Effector CD4-positive, alpha-beta T cell (primary cell): ENCODE measurements around the gene FNDC8.
"Not testable (repeated sequence)": the region's sequence is repeated elsewhere in the genome, so short reads cannot be mapped to it uniquely, and the experiment has no call there.

Experiments used
- DNase-seq: peaks from one replicate; pipeline ENCODE4 v3.0.0-alpha.2; 2020

FNDC8 gene

DNA sequence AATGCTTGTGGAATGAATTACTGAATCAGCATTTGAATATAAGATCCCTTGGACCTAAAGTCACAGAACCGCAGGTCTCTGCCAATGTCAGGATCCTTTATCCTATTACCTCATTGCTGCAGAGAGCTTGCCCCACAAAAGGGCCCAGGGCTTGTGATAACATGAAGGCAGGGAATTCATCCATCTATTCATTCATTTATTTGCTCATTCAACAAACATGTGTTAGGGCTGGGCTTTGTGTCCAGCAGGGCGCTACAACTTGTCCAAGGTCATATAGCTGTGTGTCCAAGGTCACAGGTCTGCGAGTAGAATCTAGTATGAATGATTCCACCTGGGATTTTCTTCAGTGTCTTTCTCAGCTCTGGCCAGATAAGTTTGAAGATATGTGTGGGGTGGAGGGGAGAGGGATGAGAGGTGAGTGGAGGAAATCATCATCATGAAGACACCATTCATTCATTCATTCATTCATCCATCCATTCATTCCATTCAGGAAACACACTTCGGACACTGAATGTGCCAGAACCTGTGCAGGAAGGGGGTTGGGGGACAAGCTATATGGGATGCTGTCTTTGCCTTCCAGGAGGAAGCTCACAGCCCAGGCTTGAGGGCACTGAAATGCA, 24.9 kb downstream of the FNDC8 start:
- no peak for DNase-seq

- no peak for DNase-seq
Observed at GRCh38 chr17:35147375-35147905, 26.0 kb downstream of the FNDC8 start, which contains the start of gene UNC45B. UNC45B (plus strand) TSS chr17:35147817; CDS start chr17:35148264, 447 bp downstream.

- no peak for DNase-seq
Observed at GRCh38 chr17:35148144-35148543, 26.7 kb downstream of the FNDC8 start.

GRCh38 chr17:35149941-35150340, 28.5 kb downstream of the FNDC8 start:
- DNase-seq = no peak

DNA sequence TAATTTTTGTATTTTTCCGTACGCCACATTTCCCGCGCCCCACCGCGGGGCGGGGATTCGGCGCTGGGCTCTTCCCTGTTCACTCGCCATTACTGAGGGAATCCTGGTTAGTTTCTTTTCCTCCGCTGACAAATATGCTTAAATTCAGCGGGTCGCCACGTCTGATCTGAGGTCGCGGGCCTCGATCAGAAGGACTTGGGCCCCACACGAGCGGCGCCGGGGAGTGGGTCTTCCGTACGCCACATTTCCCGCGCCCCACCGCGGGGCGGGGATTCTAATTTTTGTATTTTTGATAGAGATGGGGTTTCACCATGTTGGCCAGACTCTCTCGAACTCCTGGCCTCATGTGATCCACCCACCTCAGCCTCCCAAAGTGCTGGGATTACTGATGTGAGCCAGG, 29.7 kb downstream of the FNDC8 start:
- DNase-seq = not testable (repeated sequence)

DNA sequence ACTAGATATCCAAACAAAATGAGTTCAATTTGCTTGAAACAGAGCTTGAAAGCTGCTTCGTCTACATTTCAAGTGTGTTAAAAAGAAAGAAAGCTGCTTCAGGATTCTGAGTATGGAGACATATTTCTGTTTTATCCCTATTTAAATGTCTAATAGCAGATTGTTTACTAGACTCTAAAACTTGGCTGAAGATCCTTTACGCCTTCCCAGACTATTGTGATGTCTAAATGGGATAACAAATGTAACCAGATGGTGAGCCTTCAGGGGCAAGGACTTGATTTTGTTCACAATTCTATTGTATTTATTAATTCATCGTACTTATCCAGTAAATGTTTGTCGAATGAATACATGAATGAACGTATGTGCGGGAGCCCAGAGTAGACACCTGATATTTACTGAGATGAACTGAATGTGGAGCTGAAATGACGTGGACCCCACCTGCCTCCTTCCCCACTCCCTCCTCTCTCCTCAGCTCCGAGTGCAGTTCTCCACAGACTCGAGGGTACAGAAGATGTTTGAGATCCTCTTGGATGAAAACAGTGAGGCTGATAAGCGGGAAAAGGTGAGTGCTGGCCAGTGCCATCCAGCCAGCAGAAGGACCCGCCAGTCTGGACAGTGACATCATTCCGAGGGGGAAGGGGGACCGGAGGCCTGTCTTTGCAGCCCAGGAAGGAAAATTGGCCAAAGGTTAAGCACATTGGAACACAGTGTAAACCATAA, 31.2 kb downstream of the FNDC8 start:
- DNase-seq = no peak

DNA sequence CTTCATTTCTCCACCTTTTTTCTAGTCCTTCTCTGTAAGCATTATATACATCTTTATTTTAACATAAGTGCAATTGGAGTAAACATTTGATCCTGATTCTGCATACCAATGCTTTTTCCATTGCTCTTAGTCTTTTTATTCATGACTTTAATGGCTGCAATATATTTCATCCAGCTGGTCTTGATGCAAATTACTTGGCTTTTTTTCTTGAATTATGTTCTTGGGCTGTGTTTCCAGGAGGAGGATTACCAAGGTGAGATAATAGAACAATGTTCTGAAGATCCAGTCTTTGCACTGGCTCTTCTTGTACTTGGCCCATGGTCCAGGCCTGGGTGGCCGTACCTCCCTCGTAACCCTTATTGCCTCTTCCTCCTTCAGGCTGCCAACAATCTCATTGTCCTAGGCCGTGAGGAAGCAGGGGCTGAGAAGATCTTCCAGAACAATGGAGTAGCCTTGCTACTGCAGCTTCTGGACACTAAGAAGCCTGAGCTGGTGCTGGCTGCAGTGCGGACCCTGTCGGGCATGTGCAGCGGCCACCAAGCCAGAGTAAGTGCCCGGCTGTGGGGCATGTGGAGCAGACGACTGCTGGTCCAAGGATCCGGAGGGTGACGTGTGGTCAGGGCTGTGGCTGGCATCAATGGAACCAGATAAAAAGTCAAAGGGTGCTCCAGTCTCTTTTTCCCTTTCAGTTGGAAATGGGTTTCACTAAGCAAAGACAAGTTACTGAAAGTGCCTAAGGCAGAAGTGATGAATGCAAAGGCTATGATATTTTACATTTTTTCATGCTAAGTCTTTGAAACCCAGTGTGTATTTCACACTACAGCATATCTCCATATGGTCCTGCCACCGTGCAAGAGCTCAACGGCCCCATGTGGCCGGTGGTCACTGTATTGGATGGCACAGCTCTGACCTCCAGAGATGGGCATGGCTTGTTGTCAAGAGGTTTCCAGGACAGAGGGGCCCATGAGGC, 33.1 kb downstream of the FNDC8 start:
- no peak for DNase-seq

DNA sequence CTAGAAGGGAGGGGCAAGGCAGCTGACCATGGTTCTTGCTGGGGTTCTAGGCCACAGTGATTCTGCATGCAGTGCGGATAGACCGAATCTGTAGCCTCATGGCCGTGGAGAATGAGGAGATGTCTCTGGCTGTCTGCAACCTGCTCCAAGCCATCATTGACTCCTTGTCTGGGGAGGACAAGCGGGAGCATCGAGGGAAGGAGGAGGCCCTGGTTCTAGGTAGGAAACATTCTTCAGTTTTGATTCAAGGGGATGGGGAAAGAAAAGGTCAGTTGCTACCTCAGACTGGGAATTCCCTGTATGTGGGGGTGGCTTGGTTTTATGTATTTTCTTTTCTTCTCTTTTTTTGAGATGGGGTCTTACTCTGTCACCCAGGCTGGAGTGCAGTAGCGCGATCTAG, 33.8 kb downstream of the FNDC8 start:
- DNase-seq = no peak

DNA sequence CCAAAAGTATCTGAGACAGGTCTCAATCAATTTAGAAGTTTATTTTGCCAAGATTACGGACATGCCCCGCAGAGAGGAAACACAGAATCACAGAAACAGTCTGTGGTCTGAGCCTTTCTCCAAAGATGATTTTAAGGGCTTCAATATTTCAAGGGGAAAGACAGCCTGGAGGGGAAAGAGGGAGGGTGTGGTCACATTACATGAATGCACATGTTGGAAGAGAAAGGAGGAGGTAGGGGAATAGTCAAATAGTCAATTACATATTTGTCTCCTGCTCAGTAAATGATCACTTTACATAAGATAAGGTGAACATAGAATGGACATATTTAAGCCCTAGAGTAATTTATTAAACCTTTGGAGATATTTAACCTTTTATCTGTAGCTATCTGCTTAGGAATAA, 38.5 kb downstream of the FNDC8 start:
- no peak for DNase-seq

DNA sequence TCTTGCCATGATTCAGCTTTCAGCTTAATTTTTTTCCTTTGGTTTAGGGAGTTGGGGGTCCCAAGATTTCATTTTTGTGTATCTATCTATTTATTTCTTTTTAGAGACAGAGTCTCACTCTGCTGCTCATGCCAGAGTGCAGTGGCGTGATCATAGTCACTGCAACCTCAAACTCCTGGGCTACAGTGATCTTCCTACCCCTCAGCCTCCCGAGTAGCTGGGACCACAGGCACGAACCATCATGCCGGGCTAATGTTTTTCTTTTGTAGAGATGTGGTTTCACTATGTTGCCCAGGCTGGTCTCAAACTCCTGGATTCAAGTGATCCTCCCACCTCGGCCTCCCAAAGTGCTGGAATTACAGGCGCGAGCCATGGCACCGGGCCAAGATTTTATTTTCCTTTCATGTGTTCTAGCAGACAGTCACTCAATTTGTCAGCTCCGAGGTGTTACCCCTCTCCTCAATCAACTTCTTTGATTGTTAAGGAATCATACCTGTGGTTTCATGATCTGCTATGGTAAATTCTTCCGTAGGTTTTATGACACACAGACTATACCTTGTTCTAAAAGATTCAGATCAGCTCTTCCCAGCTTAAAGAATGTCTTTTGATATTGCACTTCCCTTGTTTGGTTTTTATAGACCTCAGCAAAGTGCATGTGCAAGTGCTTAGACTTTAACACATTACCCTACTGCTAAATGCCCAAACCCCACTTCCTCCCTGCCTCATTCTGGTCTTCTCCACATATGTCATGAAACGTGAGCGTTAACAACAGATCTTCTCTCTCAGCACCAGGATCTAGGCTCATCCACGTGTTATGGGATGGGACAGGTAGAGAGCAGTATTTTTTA, 39.2 kb downstream of the FNDC8 start:
- DNase-seq = peak; percentile 33

- no peak for DNase-seq
Observed at GRCh38 chr17:35161281-35161761, 39.9 kb downstream of the FNDC8 start.

DNA sequence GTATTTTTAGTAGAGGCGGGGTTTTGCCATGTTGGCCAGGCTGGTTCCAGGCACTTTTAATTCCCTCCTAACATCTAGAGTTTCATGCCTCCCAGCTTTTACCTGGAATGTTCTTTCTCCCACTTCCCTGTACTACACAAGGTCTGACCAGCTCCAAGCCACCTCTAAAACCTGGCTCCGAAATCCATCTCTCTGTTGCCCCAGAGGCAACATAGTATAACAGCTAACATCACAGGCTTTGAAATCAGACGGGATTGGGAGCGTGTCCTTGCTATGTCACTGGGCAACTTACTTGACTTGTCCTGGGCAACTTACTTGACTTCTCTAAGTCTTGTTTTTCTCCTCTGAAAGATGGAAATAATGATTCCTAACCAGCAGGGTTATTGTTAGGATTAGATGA, 41.3 kb downstream of the FNDC8 start:
- DNase-seq = no peak

DNA sequence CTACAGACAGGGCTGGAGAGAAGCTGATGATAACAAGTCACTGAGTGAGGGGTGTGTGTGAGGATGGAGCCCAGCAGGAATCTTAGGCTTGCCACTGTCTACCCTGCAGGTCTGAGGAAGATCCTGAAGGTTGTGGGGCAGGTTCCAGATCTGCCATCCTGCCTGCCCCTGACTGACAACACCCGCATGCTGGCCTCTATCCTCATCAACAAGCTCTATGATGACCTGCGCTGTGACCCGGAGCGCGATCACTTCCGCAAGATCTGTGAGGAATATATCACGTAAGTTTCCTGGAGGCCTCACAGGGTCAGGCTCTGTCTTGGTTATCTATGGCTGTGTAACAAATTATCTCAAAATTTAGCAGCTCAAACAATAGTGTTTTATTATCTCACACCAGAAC, 42.5 kb downstream of the FNDC8 start:
- no peak for DNase-seq

DNA sequence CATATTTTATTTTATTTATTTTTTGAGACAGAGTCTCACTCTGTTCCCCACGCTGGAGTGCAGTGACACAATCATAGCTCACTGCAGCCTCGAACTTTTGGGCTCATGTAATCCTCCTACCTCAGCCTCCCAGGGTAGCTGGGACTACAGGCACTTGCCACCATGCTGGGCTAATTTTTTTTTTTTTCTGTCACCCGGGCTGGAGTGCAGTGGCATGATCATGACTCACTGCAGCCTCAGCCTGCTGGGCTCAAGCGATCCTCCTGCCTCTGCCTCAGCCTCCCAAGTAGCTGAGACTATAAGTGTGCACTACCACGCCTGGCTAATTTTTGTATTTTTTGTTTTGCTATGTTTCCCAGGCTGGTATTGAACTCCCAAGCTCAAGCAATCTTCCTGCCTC, 43.3 kb downstream of the FNDC8 start:
- no peak for DNase-seq

DNA sequence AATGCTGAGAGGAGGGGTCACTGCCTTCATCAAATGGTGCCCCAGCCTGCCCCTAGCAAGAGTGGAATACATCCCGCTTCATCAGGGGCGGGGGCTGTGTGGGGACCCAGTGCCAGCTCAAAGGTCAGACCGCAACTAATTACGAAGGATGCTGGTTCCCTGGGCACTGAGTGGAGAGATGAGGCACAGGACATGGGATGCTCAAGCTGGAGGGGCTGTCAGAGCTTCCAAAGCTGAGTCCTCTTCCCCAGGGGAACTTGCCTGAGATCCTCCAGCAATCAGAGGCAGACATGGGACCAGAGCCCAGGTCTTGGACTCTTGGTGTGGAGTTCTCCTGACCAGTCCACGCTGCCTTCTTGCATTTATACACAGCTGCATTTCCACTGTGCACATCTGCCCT, 45.1 kb downstream of the FNDC8 start:
- DNase-seq = no peak

DNA sequence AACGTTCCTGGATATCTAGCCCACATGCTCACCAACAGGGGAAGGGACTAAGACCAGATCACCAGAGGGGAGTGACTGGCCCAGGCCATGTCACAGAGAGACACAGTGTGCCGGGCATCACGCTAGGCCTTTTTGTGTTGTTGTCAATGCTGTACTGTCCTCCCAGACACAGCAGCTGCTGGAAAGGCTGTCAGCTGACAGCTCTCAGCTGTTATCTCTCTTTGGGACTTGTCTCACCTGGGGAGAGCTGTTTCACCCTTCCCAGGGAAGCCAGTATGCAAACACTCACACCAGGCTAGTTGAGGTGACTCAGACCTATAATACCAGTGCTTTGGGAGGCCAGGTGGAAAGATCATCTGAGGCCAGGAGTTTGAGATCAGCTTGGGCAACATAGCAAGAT, 45.6 kb downstream of the FNDC8 start:
- DNase-seq = no peak

GRCh38 chr17:35167666-35168065, 46.3 kb downstream of the FNDC8 start:
- DNase-seq = no peak

- DNase-seq = no peak
Observed at GRCh38 chr17:35169835-35170363, 48.5 kb downstream of the FNDC8 start.

DNA sequence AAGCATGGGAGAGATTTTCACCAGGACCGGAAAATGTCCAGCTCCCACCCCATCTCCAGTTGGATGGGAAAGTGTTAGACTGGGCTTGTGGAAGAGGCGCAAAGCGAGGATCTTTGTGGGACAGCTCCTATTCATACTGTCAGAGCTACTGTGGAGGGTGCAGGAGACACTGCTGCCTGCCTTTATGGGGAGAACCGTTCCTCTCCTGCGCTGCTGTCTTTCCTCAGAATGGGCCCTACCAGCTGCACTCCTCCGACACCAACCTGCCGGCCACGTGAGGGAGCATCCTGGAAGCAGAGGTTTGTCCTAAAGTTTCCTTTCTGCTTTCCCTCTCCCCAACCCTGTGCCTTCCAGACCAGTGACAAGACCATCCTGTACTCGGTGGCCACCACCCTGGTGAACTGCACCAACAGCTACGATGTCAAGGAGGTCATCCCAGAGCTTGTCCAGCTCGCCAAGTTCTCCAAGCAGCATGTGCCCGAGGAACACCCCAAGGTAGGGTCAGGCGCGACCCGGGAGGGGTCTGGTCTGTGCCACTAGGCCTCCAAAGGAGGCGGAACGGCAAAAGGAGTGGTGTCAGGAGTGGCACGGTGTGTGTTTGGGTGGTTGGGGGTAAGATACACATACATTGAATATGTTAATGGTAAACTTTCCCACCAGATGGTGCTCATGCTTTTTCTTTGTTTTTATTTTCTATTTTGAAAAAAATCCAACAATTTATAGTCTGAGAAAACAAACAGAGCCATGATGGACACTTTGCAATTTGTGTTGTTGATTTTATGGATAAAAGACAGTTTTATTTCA, 49.8 kb downstream of the FNDC8 start:
- DNase-seq = peak; percentile 22

GRCh38 chr17:35171834-35172233, 50.4 kb downstream of the FNDC8 start:
- peak; percentile 20 for DNase-seq

DNA sequence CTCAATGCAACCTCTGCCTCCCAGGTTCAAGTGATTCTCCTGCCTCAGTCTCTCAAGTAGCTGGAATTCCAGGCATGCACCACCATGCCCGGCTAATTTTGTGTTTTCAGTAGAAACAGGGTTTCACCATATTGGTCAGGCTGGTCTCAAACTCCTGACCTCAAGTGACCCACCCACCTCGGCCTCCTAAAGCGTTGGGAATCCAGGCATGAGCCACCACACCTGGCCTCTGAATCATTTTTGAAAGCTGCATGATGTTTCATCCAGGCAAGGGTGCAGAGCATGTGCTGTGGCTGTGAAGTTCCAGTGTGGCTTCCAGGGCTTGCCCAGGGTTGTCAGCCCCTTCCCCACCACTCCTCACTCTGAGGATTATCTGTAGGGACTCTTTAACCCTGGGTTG, 50.9 kb downstream of the FNDC8 start:
- DNase-seq = not testable (repeated sequence)
